Measurements from ENCODE around the gene MTCL3.
"Not testable (repeated sequence)": the region's sequence is repeated elsewhere in the genome, so short reads cannot be mapped to it uniquely, and the experiment has no call there.

Gene MTCL3

DNA sequence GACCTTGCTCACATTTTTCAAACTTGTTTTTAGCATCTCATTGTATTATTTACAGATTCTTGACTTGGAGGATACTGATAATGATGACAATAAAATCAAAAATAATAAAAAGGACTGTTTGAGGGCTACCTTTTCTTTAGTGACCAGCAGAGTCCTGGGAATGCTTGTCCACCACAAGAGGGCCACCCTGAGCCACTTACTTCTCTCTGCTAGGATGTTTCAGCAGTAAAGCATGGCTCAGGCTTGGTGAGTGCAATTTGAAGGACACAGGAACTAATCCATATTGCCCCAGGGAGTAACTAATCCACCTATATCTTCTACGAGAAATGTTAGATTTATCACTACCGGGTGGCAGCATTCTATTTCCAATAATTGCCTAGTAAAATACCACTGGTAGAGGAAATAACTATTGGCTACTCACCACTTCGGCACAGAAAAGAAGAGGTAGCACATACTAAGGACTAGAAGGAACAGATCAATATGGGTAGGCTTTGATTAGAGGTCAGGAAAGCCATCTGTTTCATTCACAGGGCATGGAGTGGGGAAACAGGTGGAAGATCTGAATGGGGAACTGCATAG lies 54.2 kb downstream of the MTCL3 start:
- no peak for DNase-seq

DNA sequence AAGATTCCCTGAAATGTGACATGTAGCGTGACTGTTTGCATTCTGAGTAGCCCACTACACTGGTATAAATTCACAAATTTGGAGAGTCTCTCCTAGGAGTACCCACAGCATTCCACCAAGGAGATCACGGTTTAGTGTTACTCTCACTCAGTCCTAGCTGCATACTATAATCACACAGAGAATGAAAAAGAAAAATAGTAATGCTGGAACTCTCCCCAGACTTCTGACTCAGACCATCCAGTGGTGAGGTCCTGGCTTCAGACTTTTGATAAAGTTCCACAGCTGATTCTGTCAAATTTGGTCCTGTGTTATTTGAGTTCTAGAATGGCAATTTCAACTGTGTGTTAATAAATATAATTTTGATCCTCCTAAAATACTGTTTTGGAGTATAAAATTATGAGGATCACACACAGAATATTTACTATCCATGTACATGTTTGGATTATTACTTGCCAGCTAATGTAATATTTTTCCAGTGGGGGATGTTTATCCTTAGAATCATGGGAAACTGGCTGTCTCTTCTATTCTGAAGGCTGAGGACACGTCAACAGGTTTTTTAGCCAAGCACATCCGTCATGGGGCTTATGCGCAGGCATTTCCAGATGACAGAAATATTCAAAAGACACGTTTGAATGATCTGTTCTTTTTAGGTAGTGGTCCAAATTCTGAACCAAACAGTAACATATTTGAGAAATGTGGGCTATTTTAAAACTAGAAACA lies 54.8 kb downstream of the MTCL3 start:
- no peak for DNase-seq

DNA sequence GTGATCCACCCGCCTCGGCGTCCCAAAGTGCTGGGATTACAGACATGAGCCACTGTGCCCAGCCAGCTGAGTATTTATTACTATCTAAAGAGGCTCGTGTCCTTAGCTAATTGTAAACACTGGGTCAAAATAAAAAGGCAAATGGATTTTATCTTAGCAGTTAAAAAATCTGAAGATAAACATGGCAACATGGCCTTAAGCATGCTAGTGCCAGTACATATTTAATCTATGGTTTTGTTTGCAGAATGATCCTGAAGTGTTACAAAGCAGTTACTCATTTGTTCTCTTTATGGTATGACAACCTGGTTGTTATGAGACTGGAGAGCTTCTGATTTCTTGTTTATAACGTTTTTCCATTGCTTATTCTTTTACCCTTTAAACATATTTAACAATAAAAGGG lies 56.1 kb downstream of the MTCL3 start:
- no peak for DNase-seq

DNA sequence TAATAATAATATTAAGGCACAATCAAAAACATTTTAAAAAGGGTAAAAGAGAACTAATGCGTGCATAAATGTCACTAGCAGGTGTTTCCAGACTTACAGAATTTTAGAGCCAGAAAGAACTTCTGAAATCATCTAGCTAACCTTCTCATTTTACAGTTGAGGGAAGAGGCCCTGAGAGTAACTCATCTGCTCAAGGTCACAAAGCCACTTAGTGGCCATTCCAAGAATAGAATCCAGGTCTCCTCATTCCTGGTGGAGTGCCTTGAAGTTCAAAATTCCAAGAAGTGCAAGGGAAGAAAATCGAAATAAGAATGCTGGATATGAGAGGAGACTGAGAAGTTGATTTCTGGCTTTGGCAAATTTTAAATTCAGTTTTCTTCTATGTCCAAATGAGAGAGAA lies 56.8 kb downstream of the MTCL3 start:
- DNase-seq, result no peak

DNA sequence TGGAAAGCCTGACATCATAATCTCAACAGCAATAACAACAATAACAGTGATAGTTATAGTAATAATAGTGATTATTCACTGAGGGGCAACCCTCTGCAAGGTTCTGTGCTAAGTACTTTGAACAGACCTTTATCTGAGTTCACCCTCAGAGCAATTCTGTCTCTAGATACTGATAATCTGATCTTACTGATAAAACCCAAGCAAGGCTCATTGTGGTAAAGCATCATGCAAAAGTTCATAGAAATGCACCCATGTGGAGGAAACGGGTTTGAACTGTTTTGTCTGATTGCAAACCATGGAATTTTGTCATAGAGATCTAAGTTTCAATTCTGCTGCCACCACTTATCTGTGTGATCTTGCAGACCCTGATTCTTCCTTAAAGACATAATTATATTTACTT lies 58.7 kb downstream of the MTCL3 start:
- no peak for DNase-seq

DNA sequence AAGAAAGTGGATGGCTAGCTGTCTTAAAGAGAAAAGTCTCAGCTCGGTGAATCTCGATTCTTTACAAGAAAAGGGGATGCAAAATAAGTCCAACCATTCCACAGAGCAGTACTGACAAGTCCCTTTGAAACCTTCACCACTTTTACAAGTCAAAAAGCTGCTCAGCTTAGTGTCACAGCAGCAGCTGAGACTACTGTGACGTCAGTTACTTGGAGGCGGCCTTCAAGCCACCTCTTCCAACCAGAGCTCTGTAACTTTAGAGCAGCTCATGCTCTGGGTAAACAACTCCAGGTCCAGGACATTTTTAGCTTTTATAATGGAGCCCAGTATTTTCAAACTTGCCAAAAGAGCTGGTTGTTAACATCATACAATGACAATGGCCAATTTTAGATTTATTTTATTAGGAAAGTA lies 59.9 kb downstream of the MTCL3 start, which contains the start of gene KIAA0408:
KIAA0408 (minus strand) TSS at position 159 of the 411 bp plus-strand sequence. CDS start 5,408 bp downstream, outside the sequence.
- DNase-seq, result no peak

DNA sequence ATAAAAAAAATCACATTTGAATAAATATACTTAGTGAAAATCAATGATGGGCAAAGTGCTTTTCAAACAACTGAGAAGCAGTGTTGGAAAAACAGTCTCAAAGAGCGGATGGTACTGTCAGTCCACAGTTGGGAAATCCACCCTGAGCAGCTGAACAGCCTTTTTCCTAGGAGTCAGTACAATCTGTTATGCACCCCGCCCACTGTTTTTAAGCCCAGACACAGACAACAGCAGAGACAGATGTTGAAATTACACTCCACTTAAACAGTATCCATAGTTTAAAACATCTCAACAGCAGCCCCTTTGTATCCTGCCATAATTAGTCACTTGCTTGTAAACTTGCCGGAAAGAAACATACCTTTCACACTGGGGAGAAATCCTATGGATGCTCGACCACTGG lies 60.3 kb downstream of the MTCL3 start:
- no peak for DNase-seq

DNA sequence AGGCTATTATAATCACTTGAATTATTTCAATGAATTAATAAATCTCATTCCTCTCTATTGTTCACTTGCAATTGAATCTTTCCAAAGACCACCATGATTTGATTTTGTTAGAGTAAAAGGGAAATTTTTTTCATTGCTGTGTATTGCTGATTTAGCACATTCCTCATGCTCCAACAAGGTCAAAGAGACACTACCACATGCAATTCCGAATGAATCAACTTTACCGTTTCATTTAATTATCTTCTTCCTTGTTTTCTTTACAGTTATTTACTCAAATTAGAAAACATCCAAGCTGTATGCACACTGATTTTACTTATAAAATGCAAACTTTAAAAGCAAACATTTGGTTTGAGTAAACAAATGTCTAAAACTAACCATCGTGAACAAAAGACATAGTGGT lies 60.9 kb downstream of the MTCL3 start:
- DNase-seq, result no peak

DNA sequence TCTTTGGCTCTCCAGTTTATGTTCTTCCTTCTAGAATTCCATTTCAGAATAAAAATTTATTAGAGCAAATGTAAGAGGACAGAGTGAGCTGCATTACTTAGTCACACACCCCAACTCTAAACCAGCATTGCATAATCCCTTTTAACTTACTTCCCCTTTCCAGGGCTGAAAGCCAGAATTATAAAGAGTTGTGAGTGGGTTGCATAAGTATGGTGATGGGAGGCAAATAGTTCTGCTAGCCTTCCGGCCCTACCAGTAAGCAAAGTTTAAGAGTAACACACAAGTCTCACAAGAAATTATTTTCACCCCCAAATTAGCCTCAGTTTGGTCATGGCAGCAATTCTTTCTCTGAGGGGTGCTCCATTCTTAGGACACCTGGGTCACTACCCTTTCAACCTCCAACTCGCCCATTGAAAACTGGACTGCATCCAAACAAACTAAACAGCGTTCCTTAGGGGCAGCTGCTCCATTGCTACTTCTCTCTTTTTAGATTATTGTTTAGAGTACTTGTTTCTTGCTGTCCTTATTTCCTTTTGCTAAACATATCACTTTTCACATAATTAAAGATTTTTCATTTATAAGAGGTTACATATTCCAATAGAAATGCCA lies 61.6 kb downstream of the MTCL3 start:
- DNase-seq, result no peak

DNA sequence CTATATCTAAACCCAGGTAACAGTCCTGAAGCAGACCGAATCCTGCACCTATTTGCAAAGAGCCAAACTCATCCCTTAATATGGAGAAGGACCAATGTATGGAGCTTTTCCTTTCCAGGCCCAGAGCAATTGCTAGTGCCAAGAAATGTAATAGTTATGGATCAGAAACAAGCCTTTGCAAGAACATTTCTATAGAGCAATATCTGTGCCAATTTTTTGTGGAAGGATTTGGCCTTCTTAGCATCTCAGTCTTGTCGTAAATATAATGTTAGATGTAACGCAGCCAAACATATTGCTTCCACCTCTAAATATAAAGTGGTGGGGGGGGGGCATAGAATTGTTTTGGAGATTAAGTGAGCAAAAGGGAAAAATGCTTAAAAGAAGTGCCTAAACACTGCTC lies 62.7 kb downstream of the MTCL3 start:
- DNase-seq, result no peak

DNA sequence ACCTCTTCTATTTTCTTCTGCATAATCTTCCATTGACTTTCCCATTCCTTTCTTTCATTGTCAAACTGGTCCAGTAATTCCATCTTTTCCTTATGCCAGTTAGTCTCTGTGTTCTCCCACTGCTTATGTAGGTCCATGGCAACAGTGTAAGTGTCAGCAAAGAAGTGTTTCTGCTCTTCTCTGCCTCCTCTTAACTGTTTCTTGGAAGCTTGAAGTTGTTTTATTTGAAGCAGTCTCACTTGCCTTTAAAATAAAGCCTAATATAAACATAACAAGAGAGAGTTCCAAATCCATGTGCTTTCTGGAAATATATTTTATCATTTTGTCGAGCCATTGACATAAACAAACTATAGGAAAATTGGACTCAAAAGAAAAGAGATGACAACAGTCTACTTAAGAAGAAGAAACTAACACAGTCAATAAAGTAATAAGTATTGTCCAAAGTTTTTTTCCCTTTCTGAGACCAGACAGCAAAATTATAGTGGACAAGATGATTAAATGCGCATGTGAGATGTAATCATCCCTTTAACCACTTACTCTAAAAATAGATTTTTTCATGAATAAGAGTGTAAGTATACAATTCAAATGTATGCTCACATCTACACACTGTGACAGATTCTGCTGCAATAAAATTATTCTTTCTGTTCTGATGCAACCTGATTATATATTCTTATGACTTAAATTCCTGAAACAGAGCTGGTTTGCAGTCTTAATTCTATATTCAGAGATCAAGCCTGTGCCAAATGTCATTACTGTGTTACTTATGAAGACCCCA lies 65.1 kb downstream of the MTCL3 start:
- DNase-seq, result no peak

DNA sequence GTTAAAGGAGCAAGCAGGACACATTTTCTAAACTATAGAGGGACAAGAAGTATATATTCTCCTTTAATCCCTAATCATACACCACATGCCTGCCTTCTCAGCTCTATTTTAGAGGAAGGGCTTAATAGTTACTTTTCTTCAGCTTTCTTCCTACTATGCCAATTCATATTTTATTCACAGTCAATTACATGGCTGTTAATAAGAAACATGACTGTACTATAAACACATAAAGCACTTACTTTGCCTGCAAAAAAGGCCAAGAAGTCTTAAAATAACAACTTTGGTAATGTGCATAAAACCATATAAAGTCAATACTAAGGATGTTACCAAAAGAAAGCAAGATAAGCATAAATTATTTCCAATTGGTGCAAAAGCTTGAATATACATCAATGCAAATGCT lies 66.3 kb downstream of the MTCL3 start:
- no peak for DNase-seq

DNA sequence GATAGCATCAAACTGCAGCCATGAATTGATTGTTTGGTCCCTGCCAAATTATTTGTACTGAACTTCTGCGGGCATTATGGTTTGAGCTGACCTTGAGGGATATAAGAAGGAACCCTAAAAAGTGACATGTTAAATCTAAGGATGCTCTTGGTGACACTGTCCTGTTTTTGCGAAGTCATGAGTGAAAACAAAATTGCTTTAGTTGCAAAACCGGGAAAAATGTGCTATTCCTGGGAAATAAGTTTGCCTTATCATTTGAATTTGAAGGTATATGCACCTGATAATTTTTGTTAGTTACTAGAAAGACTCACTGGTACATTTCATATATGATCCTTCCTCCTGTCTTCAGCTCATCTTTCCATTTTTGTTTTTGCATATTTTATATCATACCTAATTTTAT lies 67.7 kb downstream of the MTCL3 start:
- no peak for DNase-seq

DNA sequence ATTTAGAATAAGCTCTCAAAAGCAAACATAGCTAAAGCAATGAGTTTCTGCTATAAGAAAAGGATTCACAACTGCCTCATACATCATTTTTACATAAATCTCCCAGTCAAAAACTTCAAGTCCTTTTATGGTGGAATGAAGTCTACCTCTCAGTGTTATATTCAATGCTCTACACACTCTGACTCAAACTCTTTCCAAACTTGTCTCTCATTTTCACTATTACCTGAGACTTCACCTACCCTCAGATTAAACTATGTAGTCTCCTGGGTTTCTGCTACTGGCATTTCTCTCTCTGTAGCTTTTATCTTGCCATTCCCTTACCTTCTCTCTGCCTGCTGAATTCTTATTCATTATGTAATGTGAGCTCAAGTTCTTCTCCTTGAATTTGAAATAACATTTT lies 71.4 kb downstream of the MTCL3 start:
- no peak for DNase-seq

DNA sequence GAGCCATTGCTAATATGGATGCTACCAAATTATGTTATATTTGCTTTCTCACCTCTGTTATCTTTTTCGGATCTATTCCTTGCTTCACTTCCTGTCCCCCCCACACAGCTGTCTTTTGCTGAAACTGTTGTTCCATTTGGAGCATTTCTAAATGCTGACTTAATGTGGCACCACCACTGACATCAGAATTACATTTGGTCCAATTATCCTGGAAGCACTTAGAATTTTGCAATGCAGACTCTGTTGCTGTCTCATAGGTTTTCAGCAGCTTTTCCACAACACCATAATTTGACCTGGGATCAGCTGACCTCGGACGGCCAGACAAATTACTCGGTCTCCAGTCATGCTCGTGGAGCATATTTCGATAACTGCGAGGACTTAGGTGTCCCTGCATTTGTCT lies 72.8 kb downstream of the MTCL3 start:
- DNase-seq, result no peak

DNA sequence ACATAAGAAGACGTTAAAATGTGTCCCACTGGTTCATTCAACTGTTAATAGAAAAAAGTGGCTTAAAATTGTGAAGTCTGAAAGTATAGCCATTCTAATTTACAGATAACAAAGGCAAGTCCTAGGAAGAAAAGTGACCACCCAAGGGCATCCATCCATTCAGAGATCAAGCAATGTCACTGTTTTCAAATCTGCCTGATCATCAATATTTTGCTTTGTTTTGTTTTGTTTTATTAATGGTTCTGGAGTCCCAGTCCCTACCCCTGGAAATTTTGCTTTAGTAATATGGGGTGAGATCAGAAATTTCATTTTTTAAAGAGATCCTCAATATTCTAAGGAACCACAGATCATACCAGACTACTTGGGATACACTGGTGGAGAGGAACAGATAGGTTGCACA lies 77.3 kb downstream of the MTCL3 start:
- no peak for DNase-seq

DNA sequence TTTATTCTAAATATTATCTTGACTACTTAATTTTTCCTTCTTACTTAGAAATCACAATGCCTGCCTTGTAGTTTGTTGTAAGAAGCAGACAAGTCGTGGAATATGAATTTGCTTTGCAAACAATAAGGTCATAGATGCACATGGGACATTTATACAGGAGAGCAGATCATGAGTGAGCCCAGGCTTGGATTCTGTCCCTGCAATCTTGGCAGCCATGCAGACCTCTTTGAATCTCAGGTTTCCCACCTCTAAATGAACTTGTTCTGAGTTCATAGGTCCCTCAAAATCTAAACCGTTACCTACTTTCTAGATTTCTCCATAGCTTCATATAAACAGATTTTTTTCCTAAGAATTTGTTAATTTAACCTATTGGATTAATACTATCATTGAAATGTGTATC lies 79.4 kb downstream of the MTCL3 start:
- no peak for DNase-seq

DNA sequence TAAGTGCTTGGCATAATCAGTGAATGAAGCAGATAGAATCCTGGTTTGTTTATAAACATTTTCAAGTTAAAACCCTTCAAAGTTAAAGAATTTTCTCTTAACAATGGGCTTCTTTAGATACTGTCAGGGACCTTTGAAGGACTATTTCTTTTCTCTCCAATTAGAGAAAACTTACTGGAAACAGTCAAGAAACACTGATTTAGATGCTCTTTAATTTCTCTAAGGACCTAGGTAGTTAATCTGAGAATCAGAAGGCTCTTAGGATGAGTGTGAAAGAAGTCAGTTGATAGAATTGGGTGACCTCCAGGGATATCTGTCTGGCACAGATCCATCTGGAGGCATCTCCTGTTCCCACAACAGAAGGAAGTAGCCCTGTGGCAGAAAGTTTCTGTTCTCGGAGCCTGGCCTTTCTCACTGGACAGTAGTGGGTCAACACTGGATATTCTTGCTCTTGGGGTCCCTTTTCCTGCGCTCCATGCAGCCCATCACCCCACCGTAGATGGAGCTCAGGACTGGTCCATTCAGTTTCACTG lies 82.5 kb downstream of the MTCL3 start:
- DNase-seq, result no peak

DNA sequence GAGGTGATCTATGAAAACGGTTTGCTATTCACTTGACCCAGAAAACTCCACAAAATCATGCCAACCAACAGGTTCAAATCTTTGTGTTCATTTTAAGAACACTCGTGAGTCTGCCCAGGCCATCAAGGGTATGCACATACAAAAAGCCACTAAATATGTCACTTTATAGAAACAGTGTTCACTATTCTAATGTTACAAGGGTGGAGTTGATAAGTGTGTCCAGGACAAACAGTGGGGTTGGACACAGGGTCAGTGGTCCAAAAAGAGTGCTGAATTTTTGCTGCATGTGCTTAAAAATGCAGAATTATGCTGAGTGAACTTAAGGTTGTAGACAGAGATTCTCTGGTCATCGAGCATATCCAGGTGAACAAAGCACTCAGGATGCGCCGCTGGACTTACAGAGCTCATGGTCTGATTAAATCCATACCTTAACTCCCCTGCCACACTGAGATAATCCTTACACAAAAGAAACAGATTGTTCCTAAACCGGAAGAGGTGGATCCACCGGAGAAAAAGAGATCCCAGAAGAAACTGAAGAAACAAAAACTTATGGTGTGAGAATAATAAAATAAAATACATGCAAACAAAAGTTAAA lies 83.4 kb downstream of the MTCL3 start:
- DNase-seq, result no peak

DNA sequence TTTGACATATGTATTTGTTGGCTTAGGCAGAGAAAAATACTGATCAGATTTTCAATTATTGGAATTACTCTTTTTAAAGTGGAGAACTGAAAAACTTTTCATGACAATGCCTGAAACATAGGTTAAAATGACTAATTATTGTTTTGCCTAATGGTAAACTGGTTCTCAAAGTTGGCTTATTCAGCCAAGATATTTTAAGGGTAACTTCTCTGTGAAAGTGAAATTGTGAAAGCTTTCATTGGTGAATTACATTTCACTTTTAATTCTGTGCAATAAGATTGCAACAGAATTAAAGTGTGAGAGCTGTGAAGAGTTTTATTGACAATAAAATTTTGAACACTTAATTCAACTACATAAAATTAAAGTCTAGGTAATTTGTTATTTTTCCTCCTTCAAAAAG lies 84.5 kb downstream of the MTCL3 start:
- no peak for DNase-seq

DNA sequence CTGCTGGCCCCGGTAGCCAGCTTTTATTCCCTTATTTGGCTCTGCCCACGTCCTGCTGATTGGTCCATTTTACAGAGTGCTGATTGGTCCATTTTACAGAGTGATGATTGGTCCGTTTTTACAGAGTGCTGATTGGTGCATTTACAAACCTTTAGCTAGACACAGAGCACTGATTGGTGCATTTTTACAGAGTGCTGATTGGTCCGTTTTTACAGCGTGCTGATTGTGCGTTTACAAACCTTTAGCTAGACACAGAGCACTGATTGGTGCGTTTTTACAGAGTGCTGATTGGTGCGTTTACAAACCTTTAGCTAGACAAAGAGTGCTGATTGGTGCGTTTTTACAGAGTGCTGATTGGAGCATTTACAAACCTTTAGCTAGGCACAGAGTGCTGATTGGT lies 90.6 kb downstream of the MTCL3 start:
- DNase-seq, result not testable (repeated sequence)

DNA sequence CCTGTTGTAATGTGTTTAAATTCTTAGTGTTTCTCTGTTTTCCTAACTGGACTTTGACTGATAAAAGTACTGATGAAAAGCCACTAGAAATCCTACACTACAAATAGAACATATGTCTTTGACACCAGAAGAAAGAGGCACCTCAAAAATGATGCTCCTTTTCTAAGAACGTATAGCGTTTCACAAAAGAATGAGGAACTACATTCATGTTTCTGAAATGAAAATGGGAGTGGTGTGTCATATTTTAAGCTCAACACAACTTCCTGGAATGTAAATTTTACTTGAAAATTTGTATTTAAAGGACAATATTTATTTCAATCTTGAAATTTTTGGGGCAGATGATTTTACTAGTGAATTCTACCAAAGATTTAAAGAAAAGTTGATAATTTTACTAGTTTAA lies 95.2 kb downstream of the MTCL3 start:
- DNase-seq, result no peak

Data from GOT3 (cell line).